GM19452 (cell line): ENCODE measurements around the gene EWSR1.

Source experiments
- ATAC-seq: cut with Tn5 transposase; IDR thresholded peaks from one replicate; pipeline ENCODE4 v1.9.1; 2021; ENCODE audit not compliant: unreplicated experiment

Gene EWSR1

DNA sequence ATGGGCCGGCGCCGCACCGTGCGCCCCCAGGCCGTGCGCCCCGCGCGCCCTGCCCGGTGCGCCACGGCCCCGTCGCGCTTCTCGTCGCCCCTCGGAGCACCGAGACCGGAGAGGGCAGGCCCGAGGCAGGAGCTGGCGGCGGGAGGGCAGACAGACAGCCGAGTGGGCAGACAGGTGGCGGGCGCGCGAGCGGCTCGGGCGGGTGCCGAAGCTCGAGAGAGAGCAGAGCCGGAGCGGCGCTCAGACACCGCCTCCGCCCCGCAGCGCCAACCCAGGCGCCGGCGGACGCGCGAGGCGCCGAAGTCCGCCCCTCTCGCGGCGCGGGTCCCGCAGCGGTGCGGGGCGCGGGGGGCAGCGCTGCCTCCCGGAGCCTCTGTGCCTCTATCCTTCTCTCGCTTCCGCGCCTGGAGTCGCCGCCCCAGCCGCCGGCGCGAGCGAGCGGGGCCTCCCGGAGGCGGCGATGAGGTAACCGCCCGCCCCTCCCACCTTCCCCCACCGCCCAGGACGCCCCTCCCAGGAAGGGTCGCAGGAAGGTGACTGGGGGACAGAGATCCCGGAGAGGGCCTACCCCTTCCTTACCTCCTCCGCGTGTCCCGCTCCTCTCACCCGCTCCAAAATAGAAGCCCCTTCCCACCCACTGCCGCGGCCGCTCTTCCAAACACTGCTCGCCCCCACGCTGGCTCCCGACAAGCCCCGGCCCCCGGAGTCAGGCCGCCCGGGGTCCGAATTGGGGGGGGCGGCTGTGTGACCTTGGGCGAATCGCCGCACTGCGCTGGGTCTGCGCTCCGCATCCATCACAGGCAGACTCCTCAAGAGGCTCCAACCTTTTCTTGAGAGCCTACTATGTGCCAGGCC, 47.4 kb downstream of the EWSR1 start, which contains the start of gene RASL10A:
Gene RASL10A, minus strand, starts transcription at position 412 of the 855 bp plus-strand sequence. CDS start 451 bp downstream, outside the sequence.
- no peak for ATAC-seq

DNA sequence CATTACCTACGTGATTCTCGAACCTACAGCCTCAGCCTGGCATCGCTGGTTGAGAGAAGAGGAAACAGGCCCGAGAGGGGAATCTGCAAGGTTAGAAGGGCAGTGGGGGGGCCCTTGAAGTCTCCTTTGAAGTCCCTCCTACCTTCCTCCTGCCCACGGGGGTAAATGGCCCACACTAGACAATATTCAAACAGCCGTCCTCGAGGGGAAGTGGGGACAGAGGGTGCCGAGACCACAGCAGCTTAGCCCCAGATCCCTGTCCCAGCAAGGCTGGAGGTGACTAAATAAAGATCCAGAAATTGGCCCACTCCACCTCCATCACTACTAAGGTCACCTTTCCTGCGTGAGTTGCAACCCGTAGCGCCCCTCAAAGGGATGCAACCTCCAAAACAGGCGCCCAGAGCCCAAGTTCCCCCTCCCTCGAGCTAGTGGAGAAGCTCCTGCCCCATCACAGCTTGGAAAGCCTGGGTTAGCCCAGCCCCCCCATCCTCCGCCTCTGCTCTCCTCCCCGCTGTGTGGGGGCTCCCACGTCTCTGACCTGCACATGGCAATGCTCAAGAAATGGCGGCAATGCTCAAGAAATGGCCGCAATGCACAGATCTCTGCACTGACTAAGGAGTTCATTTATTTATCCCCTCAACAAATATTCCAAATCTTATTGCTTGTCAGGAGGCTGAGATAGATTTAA, 48.2 kb downstream of the EWSR1 start:
- no peak for ATAC-seq

DNA sequence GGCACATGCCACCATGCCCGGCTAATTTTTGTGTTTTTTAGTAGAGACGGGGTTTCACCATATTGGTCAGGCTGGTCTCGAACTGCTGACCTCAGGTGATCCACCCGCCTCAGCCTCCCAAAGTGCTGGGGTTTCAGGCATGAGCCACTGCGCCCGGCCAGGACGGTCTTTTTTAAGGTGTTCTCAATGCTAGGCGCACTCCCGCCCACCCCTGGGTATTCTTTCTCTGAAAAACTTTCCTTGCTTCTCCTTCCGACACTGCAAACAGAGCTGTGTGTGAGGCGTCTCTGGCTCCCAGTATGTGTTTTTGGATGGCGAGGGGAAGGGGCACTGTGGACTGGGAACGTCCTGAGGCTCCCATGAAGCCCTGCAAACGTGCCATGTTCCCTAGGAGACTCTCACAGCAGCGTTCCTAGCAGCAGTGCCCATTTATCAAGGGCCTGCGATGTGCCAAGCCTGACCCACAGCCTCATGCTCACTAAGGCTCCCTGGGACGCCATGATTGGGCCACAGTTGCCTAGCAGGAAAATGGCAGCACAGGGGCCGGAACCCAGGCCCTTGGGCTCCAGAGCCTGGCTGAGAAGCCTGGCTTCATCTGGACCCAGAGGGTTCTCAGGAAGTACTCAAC, 49.9 kb downstream of the EWSR1 start:
- no peak for ATAC-seq

DNA sequence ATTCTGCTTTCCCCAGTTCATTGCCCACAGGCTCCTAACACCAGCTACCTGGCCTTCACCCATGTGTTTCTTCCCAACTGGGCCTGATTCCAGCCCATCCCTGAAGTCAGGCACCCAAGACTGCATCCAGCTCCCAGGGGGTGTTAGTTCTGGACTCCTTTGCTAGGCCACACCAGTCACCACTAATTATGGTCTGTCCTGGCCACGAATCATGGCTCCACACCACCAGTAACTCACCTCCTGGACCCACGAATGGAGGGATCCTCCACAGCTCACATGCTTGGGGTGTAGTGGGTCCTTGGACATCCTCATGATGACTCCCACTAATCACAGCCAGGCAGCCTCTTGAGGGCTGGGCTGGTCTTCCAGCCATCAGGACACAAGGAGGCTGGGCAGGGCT, 51.0 kb downstream of the EWSR1 start:
- no peak for ATAC-seq

DNA sequence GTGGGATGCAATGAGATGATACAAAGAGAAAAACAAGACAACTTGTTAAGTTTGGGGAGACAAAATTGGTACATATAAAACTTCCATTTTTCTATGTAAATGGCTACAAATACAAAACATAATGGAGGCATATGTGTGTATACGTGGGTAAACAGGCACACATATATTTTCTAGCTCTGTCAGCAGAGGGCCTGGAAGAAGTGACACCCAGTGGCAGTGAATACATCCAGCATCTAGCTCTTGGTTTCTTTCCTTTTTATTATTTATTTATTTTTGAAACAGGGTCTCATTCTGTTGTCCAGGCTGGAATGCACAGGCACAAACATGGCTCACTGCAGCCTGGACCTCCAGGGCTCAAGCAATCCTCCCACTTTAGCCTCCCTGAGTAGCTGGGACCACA, 52.5 kb downstream of the EWSR1 start:
- ATAC-seq, result no peak

DNA sequence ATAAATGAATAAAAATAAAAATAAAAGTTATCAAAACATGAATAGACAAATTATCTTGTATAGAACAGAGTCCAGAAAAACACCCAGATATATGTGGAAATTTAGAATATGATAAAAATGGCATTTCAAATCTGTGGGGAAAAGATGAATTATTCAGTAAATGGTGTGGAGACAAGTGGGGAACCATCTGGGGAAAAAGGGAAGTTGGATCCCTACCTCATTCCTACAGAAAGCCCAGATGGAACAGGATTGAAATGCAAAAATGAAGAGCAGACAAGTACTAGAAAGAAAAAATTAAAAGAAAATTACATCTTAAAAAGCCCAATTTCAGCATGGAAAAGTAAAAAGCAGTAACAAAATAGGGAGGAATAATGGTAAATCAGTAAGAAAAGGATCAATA, 55.6 kb downstream of the EWSR1 start:
- no peak for ATAC-seq

DNA sequence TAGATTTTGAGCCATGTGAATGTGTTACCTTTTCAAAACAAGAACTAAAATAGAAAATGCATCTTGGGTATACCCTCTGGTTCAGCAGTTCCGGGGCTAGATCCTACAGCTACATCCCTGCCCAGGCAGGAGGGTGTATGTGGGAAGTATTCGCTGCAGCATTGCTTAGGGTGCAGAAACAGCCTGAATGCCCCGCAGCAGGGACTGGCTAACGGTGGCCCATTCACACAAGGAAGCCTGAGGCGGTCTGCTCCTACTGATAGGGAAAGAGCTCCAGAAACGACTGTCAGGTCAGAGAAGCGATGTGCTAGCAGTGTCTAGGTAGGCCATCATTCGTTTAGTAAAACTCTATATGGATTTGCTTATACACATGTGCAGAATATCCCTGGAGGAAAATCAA, 57.3 kb downstream of the EWSR1 start:
- no peak for ATAC-seq

DNA sequence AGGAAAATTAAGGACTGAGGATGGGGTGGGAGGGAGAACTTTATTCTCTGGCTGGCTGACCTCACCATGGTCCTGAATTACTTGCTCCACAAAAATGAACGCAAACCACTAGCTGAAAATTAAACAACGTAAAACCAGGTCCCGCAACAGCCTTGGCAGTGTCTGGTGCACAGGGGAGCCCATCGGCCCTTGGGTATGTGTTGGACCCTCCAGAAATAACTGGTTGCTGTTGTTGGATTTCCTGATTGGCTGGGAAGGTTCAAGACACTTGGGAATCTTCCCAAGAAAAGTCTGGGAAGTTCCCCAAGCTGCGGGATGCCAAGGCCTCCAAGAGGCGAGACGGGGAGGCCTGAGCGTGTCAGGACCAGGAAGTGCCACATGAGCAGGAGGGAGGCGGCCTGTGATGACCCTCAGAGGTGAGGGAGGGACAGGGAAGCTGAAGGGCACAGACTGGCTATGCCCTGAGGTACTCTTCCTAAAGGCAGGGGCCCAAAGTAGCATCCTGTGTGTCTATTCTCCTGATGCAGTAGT, 57.8 kb downstream of the EWSR1 start:
- no peak for ATAC-seq

DNA sequence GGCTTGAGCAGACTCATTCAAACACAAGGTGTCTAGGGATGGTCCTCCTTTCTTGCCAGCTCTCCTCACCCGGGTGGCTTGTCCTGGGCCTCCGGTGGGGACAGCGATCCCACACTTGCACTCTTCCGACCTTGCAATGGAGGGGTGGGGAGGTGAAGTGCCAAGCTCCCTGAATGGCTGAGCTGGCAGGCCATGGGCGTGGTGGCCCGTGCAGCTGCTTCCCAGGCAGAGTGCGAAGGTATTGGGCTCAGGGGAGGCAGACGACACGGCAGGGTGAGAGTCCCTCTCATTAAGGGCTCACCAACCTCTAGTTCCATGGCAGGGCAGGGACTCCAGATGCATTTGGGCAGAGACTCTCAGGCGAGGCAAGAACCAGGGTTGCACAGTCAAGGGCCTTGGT, 58.4 kb downstream of the EWSR1 start:
- no peak for ATAC-seq

DNA sequence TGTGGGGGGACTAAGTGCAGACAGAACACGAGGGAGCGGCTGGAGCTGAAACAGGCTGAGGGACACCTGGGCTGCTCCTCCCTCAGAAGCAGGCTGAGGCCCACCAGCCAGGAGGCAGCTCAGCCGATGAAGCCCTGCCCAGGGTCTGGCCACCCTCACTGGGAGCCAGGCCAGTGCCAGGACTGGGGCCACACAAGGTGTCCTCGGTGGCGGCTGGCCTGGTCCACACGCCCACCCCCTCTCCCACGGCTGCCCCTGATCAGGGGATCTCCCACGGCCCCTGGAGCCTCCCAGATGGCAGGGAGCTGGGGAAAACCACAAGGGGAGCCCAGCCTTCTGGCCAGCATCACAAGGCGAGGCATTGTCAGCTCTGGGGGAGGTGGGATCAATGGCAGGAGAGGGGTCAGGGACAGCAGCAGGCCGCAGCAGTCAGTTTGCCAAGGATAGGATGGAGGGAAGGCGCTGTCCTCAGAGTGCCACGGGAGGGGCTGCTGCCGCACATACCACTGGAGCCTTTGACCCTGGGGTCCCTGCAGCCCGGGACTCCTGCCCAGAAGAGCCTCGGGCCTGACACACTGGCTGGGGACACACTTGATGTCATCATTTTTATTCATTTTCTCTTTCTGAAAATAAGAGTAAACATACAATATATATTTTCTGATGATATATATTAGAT, 59.2 kb downstream of the EWSR1 start:
- ATAC-seq, result no peak

DNA sequence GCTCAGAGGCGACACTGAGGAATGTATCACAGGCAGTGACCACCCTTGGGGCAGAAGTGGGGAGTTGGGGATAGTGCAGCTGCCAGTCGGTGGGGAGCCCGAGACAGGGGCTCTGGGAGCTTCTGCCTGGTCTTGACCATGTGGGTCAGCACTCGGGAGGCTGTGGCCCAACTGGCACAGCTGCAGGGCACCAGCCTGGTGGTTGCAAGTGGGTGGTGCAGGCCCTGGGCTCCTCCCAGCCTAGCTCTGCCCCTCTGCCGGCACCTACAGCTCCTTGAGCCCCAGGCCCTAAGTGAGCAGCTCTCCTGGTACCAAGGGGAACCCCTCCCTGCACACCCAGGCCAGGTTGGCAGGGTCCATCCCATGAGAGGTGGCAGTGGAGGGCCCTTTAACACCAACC, 60.0 kb downstream of the EWSR1 start:
- ATAC-seq, result no peak

DNA sequence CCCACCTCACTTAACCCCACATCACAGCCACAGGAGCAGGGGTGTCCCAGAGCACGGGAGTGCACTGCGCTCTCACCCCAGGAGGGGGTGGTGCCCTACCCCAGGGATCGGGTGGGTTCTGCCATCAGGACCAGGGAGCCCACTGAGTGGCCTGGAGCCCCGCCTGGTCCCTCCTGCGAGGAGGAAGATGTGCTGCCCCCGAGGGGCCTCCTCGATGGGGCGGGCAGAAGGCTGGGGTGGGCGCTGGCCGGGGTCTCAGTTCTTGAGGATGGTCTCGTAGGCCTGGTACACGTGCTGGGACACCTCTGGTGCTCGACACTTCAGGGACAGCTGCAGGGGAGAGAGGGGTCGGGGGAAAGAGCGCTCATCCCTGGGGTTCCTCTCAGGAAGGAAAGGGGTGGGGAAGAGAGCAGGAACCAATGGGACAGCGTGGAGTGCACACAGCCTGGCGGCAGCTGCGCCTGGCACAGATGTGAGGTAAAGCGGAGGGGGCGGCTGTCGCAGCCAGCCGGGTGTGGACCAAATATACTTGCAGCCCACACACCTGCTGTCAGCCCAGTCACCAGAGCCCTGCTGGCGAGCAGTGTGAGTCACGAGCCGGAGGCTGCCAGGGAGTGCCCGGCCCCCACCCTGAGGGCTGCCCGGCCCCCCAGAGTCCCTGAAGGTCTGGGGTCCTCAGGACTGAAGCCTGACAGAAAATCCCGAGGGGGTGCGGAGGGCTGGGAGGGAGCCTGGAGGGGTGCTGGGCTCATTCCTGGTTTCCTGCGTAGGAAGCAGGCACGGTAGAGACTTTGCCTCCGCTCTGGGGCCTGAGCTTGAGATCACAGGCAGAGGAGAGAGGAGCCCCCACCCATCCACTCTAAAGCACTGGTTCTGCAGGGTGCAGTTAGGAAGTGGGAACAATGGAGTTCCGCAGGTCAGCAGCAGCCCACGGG, 60.8 kb downstream of the EWSR1 start:
- no peak for ATAC-seq

DNA sequence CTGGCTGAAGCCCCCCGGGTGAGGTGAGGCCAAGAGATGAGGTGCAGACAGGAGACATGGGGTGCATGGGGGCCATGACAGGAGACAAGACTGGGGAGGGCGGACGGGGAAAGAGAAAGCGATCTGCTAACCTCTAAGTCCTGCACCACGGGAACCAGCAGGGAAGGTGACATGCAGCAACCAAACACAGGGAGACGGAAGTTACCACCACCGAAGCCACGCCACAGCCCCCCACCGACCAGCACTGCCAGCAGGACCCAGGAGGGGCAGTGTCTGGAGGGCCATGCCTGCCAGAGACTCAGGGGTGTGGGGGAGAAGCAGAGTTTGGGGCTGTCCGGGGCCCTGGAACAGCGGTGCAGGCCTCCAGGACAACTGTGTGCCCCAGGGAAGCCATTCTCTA, 61.5 kb downstream of the EWSR1 start:
- no peak for ATAC-seq

DNA sequence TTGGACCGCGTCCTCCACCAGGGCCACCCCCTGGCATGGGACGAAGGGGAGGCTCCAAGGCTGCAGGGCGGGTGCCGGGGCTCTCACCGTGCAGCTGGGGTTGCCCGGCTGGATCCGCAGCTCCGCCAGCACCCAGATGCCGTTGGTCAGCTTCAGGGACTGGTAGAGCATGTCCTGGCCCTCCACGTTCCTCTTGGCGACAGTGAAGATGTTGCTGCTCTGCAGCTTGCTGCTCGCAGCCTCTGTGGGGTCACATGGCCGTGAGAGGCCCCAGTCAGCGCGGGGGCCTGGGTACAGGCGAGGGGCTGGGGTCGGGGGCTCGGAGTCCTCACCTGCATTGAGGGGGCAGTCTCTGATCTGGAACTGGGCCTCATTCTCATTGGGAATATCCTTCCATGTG, 62.2 kb downstream of the EWSR1 start:
- no peak for ATAC-seq

DNA sequence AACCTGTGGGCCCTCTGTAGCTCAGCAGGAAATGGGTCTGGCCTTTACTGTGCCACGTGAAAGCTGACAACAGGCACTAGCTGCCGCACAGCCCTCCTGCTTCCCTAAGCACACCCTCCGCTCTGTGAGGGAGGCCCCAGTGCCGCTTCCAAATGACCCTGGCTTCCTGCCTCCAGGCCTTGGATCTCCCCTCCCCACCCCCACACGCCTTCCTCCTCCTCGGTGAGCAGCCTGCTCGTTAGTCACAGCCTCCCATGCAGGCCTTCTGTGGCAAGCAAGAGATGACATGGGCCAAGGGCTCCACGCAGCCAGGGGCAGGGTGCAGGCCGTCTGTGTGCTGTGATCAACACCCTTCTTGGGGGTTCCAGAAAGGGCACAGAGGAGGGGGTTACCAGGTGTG, 62.7 kb downstream of the EWSR1 start:
- no peak for ATAC-seq

DNA sequence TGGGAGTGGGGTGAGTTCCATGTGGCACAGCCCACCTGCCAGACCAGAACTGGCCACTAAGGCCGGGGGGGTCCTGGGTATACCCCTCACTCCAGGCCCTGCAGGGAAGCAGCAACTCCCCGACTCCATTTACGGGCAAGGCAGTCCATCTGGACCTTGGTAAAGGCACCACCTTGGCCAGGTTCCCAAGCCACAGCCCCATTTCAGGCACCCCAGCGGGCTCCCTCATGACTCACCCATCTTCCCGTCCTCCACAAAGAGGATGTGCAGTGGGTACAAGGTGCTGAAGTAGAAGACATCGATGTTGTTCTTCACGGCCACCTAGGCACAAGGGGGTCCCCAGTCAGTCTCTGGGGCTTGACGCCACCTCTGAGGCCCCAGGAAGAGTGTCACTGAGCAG, 63.1 kb downstream of the EWSR1 start:
- ATAC-seq, result no peak

DNA sequence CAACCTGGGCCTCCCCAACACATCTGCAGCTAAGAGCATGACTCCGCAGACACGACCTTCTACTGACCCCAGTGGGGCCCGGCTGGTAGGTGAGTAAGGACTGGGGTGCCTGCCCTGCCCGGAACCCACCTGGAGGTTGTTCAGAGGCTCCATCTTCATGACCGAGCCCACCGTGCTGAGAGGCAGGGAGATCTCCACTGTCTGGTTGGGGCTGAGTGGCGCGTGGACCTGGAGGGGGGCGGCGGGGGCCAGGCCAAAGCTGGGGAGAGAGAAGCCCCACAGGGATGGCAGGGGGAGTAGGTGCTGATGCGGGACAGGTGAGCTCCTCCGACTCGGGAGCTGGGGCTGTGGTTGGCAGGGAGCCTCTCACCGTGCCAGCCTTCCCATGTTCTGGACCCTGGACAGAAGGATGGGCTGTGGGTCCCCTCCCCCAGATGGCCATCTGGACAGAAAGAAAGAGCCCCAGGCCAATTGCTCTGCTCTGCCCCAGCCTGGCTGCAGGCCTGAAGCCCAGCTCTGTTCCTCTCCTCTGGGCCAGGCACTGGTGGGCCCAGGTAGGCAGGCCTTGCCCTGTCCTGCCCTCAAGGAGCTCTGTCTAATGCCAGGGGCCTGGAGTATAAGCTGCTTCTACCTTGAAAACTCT, 63.7 kb downstream of the EWSR1 start:
- ATAC-seq, result no peak

DNA sequence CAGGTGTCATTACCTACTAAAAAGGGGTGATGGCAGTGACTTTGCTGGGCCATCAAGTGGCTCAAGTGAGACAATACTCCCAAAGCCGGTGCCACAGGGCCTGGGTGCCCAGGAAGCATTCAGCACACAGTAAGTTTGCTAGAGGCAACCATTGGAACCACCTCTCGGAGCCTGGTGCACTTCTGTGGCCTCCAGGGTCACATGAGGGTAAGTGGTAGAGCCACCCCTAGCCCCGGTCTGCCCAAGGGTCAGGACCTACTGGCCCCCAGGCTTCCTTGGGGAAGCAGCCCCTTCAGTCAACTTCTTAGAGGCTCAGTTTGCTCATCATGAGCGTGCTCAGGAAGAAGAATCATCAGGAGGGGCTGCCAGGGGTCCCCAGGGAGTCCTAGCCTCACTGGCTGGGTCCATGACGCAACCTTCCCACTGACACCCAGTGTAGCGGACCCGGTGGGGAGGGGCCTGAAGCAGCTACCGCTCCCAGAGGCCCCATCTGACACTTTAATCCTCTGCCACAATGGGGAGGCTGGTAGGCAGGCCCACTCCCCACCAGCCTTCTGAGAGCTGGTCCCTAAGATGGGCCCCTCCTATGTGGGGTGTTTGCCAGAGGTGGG, 64.9 kb downstream of the EWSR1 start:
- ATAC-seq, result no peak

DNA sequence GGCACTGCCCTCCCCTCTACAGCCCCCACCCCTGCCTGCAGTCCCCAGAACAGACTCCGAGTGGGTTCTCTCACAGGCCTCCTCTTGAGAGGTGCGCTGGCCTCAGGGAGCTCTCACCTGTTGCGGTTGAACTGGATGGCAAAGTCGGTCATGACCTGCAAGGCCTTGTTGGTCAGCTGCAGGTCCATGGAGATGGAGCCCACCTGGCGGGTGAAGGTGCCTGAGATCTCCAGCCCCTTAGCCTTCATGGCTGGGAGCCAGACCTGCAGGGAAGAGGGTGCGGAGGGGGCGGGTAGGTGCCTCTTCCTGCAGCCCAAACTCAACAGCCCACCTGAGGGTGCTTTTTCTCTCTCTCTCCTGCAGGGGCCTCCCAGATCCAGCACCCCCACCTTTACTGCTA, 66.1 kb downstream of the EWSR1 start:
- ATAC-seq, result no peak
